SU-DHL-6 (cell line): Measurements from ENCODE around the gene LYSMD3.

ENCODE experiments used
- H2AFZ ChIP-seq: fragments of 200-600 bp; sonication (generic); 2 replicates; pipeline ENCODE4 v1.6.1; 2014; ENCODE audit warnings: low read depth, mild to moderate bottlenecking, moderate library complexity, mixed read lengths, antibody characterized with exemption, low read length; ENCODE audit not compliant: severe bottlenecking
- H3F3A ChIP-seq: fragments of 200-600 bp; shearing (Covaris generic); 2 replicates; pipeline ENCODE4 v1.6.0; 2016; ENCODE audit warnings: antibody characterized with exemption, mild to moderate bottlenecking; ENCODE audit not compliant: insufficient read depth
- H3K27ac ChIP-seq: fragments of 200-600 bp; sonication (generic); 2 replicates; pipeline ENCODE4 v1.5.1; 2016; ENCODE audit warnings: low read depth, mild to moderate bottlenecking, low read length, moderate library complexity, mixed read lengths
- H3K27me3 ChIP-seq: fragments of 200-600 bp; sonication (generic), shearing (Covaris generic); 2 replicates; pipeline ENCODE4 v1.6.0; 2014; ENCODE audit warnings: mild to moderate bottlenecking, low read length
- H3K36me3 ChIP-seq: fragments of 200-600 bp; sonication (generic); 2 replicates; pipeline ENCODE4 v1.6.1; 2014; ENCODE audit warnings: mild to moderate bottlenecking, low read length, mixed read lengths
- H3K4me2 ChIP-seq: fragments of 300-600, 200-600 bp; shearing (Covaris generic), sonication (generic); 2 replicates; pipeline ENCODE4 v1.6.0; 2014; ENCODE audit warnings: low read length, low read depth, mild to moderate bottlenecking; ENCODE audit not compliant: poor library complexity, severe bottlenecking
- H3K4me3 ChIP-seq: fragments of 200-600 bp; sonication (generic); 2 replicates; pipeline ENCODE4 v1.5.1; 2014; ENCODE audit warnings: antibody characterized with exemption, low read length, mild to moderate bottlenecking, mixed read lengths; ENCODE audit not compliant: insufficient read depth, poor library complexity, severe bottlenecking
- H3K79me2 ChIP-seq: fragments of 200-600 bp; sonication (generic); 2 replicates; pipeline ENCODE4 v1.6.1; 2014; ENCODE audit warnings: mild to moderate bottlenecking, low read length, moderate library complexity; ENCODE audit not compliant: insufficient read depth
- H3K9ac ChIP-seq: fragments of 200-600 bp; sonication (generic); 2 replicates; pipeline ENCODE4 v1.7.0; 2014; ENCODE audit warnings: mild to moderate bottlenecking, low read length
- H3K9me2 ChIP-seq: fragments of 200-600 bp; sonication (generic); replicated peaks from 2 replicates; pipeline ENCODE4 v1.6.1; 2014; ENCODE audit warnings: low read length; ENCODE audit not compliant: insufficient read depth
- H3K9me3 ChIP-seq: fragments of 200-600 bp; sonication (generic); 2 replicates; pipeline ENCODE4 v1.6.1; 2014; ENCODE audit warnings: low read length, mixed read lengths; ENCODE audit not compliant: insufficient read depth
- H4K20me1 ChIP-seq: fragments of 200-600 bp; sonication (generic); 2 replicates; pipeline ENCODE4 v1.6.1; 2014; ENCODE audit warnings: low read depth, mild to moderate bottlenecking, antibody characterized with exemption, low read length, moderate library complexity, mixed read lengths
- CTCF ChIP-seq: fragments of 200-600 bp; sonication (generic); IDR thresholded peaks from one replicate; pipeline ENCODE4 v1.5.1; 2017; ENCODE audit warnings: antibody characterized with exemption, mild to moderate bottlenecking, low read length, moderate library complexity; ENCODE audit not compliant: insufficient read depth, poor library complexity, severe bottlenecking
- EZH2phosphoT487 ChIP-seq: fragments of 200-600 bp; sonication (generic), shearing (Covaris generic); conservative IDR thresholded peaks from 2 replicates; pipeline ENCODE4 v1.6.1; 2018; ENCODE audit warnings: mild to moderate bottlenecking, antibody characterized with exemption, low read length, moderate library complexity, mixed read lengths

The LYSMD3 gene

GRCh38 chr5:90551376-90551775 is 22.0 kb upstream of the LYSMD3 start:
- no peaks in the 10 kb centered on the region for H3K27me3 ChIP-seq
- no peaks in the 10 kb centered on the region for H4K20me1 ChIP-seq
- no peak overlapping the region for H3K4me2 ChIP-seq
- no peak for TF ChIP-seq CTCF
- no peak for TF ChIP-seq EZH2phosphoT487
- no peaks in the 10 kb centered on the region for H3F3A ChIP-seq
- no peaks in the 10 kb centered on the region for H3K9me2 ChIP-seq
- no peaks in the 10 kb centered on the region for H3K9me3 ChIP-seq
- H3K36me3 ChIP-seq, result no peaks in the 10 kb centered on the region
- no peak overlapping the region for H3K9ac ChIP-seq
- H2AFZ ChIP-seq, result no peak overlapping the region
- H3K27ac ChIP-seq, result no peak overlapping the region
- H3K79me2 ChIP-seq, result no peaks in the 10 kb centered on the region
- H3K4me3 ChIP-seq, result no peak overlapping the region

GRCh38 chr5:90550963-90551362 is 21.6 kb upstream of the LYSMD3 start:
- TF ChIP-seq EZH2phosphoT487, result no peak
- no peak for TF ChIP-seq CTCF
- H3K79me2 ChIP-seq, result no peaks in the 10 kb centered on the region
- no peaks in the 10 kb centered on the region for H3F3A ChIP-seq
- H3K27ac ChIP-seq, result no peak overlapping the region
- H3K9ac ChIP-seq, result no peak overlapping the region
- H4K20me1 ChIP-seq, result no peaks in the 10 kb centered on the region
- H3K4me2 ChIP-seq, result no peak overlapping the region
- no peaks in the 10 kb centered on the region for H3K9me3 ChIP-seq
- H3K27me3 ChIP-seq, result no peaks in the 10 kb centered on the region
- H2AFZ ChIP-seq, result no peak overlapping the region
- no peaks in the 10 kb centered on the region for H3K9me2 ChIP-seq
- H3K36me3 ChIP-seq, result no peaks in the 10 kb centered on the region
- no peak overlapping the region for H3K4me3 ChIP-seq

GRCh38 chr5:90549729-90550275 is 20.4 kb upstream of the LYSMD3 start:
- Histone ChIP-seq H3K9ac (no peak overlapping the region), H4K20me1 (no peaks in the 10 kb centered on the region), H3K9me2 (no peaks in the 10 kb centered on the region), H3K4me2 (no peak overlapping the region), H3F3A (no peaks in the 10 kb centered on the region), H3K27ac (no peak overlapping the region), H3K27me3 (no peaks in the 10 kb centered on the region), H3K79me2 (no peaks in the 10 kb centered on the region), H2AFZ (no peak overlapping the region), H3K36me3 (no peaks in the 10 kb centered on the region), H3K4me3 (no peak overlapping the region), H3K9me3 (no peaks in the 10 kb centered on the region)
- TF ChIP-seq CTCF (no peak), EZH2phosphoT487 (no peak)
